HG02763 (cell line): ENCODE results near the gene SMG6.
"Not testable (repeated sequence)": the region's sequence is repeated elsewhere in the genome, so short reads cannot be mapped to it uniquely, and the experiment has no call there.

Experiments
- ATAC-seq: cut with Tn5 transposase; IDR thresholded peaks from one replicate; pipeline ENCODE4 v1.9.1; 2021; ENCODE audit warnings: mild to moderate bottlenecking, moderate library complexity; ENCODE audit not compliant: unreplicated experiment

The SMG6 gene

GRCh38 chr17:2264067-2264860 is 39.3 kb downstream of the SMG6 start:
- ATAC-seq = no peak

DNA sequence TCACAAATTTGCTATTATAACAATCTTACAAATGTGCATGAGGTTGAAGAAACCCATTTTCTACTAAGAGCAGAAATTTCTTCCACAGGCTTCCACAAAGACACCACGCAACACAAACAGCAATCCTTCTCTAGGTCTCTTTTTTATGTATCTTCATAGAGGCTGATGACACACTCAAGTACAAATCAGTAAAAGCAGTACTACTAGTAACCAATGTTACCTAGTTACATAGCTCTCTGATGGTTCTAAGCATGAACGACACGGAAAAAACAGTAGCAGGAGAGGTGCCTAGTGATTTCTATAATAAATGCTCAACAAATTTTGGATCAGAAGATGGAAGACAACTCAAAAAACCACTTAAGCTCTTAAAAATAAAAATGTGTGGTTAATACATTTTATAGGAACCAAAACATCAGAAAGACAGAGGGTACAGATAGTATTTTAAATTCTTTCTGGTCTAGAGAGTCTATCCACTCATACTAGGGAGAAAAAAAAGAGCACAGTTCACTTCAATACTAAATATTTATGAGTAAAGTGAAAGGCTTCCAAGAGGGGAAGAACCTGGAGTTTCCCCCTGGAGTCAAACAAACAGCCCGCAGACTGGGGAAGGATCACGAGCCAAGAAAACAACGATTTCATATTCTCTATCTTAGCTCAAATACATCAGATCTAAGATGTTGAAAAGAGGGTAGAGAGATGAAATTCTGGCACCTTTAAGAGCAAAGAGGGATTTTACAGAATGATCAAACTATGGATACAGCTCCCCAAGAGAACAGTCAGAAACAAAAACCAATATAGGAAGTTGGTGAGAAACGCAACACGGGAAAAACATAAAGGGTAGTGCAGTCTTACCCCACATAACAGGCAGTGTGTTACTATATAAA is 40.2 kb downstream of the SMG6 start:
- ATAC-seq = no peak

- no peak for ATAC-seq
These were observed 41.4 kb downstream of the SMG6 start for GRCh38 chr17:2262135-2262587.

- ATAC-seq = peak; percentile 68
These were observed 43.6 kb downstream of the SMG6 start for GRCh38 chr17:2259769-2260536.

GRCh38 chr17:2258830-2259229 is 44.8 kb downstream of the SMG6 start:
- not testable (repeated sequence) for ATAC-seq

GRCh38 chr17:2253768-2254406 is 49.7 kb downstream of the SMG6 start:
- ATAC-seq = peak; percentile 54

DNA sequence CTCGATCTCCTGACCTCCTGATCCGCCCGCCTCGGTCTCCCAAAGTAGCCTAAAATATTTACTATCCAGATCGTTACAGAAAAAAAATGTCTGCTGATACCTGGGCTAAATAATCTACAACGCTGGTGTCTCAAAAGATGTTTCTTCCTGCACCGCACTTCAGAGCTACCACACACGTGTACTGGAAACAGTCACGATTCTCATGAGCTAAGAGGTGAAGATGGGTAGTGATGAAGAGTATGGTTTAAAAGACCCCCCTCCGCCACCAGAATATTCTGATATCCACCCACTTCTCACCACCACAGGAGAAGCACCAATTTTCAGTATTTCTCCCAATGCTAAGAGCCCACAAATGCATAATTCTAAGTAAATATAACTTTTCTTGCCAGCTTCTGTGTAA is 50.2 kb downstream of the SMG6 start:
- no peak for ATAC-seq

DNA sequence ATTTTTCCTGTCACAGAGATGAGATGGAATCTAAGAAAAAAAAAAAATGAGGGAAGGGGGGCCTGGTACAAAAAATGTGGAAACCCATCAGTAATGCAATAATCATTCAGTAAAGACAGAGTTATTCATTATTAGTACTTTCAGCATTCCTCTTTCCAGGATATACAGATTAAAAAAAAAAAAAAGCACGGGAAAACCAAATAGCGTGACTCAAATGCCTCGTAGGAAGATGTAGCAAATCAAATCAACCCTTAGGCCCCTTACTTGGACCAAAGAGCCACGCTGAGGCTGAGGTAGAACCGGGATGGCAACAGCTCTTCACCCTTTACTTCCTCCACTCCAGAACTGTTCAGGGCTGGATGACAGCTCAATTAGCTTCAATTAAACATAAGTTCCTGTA is 52.5 kb downstream of the SMG6 start:
- no peak for ATAC-seq

GRCh38 chr17:2250140-2251095 is 53.2 kb downstream of the SMG6 start:
- no peak for ATAC-seq

- no peak for ATAC-seq
These were observed 56.6 kb downstream of the SMG6 start for GRCh38 chr17:2247005-2247404.

DNA sequence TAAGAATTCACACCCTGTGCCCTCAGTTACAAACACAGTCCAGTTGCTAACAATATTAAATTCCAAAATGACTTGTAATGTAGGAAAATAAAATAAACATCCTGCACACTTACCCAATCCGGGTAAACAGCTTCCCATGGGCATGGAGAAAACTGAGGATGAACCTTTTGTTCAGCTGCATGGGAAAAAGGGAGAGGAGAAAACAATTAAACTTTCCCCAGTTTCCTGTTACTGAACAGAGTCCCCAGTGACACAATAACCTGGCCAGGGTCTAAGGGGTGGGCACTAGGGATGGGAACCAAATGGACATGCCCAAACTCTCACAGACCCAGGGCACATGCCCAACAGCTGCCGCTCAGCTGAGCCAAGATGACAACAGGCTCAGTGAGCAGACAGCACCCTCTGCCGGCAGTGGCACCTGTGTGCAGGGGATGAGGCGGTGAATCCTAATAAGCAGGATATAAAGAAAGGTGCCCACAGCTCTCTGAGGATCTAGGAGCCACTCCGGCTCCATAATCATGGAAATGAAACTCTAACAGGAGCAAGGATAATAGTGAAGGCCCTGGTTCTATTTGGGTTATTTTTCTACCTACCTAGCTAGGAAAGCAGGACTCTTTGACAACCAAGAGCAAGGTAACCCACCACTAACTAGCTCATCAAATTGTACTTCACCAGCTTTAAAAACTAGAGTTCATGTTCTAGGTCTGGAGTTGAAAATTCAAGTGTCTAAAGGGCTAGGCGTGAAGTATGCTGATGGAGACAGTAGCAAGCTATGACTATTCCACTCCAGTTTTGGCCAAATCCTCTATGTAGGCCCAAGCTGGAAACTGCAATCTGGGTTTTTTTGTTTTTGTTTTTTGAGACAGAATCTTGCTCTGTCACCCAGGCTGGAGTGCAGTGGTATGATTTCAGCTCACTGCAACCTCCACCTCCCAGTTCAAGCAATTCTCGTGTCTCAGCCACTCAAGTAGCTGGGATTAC is 58.8 kb downstream of the SMG6 start:
- peak; percentile 51 for ATAC-seq

- no peak for ATAC-seq
These were observed 59.6 kb downstream of the SMG6 start for GRCh38 chr17:2243953-2244352.

DNA sequence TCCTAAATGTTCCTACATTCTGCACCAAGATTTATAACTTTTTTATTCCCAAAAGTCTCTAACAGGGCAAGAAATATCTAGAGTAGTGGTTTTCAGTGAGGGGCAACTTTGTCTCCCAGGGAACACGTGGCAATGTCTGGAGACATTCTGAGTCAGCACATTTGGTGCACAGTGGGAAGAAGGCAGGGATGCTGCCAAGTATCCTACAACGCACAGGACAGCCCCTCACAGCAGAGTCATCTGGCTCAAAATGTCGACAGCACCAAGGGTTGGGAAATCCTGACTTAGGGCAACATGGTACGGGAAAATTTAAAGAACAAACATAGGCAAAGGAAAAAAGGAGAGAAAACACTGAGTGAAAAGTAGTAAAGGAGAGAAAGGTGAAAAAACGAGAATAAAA is 61.8 kb downstream of the SMG6 start:
- ATAC-seq = no peak

GRCh38 chr17:2240541-2240940 is 63.0 kb downstream of the SMG6 start:
- no peak for ATAC-seq

DNA sequence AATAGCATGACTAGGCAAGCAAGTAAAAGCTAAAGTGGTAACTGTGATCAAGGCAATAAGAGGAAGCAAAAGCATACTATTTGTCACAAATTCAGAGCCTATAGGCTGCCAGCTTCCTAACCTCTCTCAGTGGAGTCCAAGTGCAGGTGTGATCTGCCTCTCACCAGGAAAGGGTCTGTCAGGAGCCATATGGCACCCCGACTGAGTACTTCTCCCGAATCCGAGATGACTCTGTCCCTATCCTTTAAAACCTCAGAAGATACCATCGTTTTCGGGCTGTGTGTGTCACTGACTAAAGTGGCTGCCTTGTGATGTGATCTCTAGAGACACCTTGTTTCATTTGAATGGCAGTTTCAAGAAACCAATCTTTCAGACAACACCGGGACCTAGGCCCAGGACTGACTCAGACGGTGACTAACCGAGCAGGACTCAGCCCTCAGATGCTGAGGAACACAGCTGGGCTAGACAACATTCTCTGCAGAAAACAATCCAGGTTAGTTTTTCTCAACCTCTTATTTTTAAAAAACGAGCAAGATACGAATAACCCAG is 63.6 kb downstream of the SMG6 start:
- peak; percentile 48 for ATAC-seq

- no peak for ATAC-seq
These were observed 64.4 kb downstream of the SMG6 start for GRCh38 chr17:2239170-2239551.

DNA sequence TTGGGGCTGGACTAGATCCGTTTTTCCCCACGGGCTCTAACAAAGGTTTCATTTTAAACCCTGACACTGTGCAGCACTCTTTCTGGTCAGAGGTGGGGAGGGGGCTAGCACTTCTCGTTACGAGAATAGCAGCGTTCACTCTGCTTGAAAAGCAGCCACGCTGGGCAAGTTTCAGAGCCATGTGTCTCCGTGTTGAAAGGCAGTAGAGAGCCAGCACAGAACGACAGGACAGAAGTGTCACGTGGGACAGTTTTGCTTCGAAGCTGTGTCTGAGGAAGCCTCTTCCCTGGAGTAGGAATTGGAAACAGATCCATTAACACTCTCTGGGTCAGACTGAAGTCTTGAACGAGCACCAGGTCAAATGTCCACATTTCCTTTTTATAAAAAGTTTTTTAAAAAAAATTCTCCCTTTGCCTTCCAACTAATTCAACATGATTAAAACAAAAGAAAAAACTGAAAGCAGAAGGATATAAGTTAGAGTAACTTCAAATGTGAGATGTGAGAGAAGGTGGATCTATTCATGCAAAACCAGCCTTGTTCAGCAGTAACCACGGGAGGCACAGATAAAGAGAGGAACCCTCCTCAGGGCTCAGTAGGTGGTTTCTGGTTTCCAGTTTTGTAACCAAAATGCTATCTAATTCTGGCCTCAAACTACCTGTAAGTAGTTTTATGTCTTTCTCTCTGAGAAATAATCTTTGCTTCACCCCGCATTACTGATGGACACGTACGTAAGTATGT is 65.0 kb downstream of the SMG6 start:
- ATAC-seq = peak; percentile 45
